Esophagus muscularis mucosa (tissue), 4 donors: Measurements from ENCODE around the gene FUNDC1. TPM values are rescaled to one million over a fixed set of nuclear protein-coding genes. Genes with fewer than 3 reads are reported as not detected.

Source experiments
- DNase-seq: peaks from one replicate; pipeline ENCODE4 v3.0.0-alpha.2; 2017; ENCODE audit errors: extremely low spot score
- H3K27ac ChIP-seq, 4 donors: fragments of 200-600 bp; sonication (generic); replicated peaks in 1 of 4; 1 replicate in 3 of 4; 2 replicates in 1 of 4; pipeline ENCODE4 v1.5.1; 2016 to 2019; ENCODE audit warnings: mild to moderate bottlenecking in 1 of 4
- H3K27me3 ChIP-seq, 4 donors: fragments of 200-600 bp; sonication (generic); one replicate each; pipeline versions ENCODE4 v1.5.1 to v1.6.0; 2016 to 2019
- H3K36me3 ChIP-seq, 4 donors: fragments of 200-600 bp; sonication (generic); one replicate each; pipeline ENCODE4 v1.5.1; 2016 to 2019
- H3K4me1 ChIP-seq, 4 donors: fragments of 200-600 bp; sonication (generic); one replicate each; pipeline ENCODE4 v1.5.1; 2016 to 2019
- H3K4me3 ChIP-seq, 4 donors: fragments of 200-600 bp; sonication (generic); 1 replicate in 2 of 4; 2 replicates in 2 of 4; pipeline ENCODE4 v1.5.1; 2016 to 2019; ENCODE audit warnings: mild to moderate bottlenecking in 4 of 4, moderate library complexity in 1 of 4
- H3K9me3 ChIP-seq, 4 donors: fragments of 200-600 bp; sonication (generic); 1 replicate in 3 of 4; 2 replicates in 1 of 4; pipeline ENCODE4 v1.5.1; 2016 to 2019
- CTCF ChIP-seq, 3 experiments: fragments of 200-600 bp in 2 of 3; fragments of 450-650 bp in 1 of 3; sonication (generic) in 2 of 3; IDR thresholded peaks; one replicate each; pipeline ENCODE4 v1.5.1; 2017 to 2019; ENCODE audit warnings: antibody characterized with exemption in 3 of 3, mild to moderate bottlenecking in 2 of 3, moderate library complexity in 1 of 3
- EP300 ChIP-seq: sonication (generic); formaldehyde crosslinking; IDR thresholded peaks from one replicate; pipeline ENCODE4 v1.6.1; 2017; ENCODE audit warnings: antibody characterized with exemption
- POLR2A ChIP-seq: fragments of 450-650 bp; IDR thresholded peaks from one replicate; pipeline ENCODE4 v1.6.1; 2017; ENCODE audit warnings: antibody characterized with exemption, moderate library complexity, mild to moderate bottlenecking, low read depth
- POLR2AphosphoS5 ChIP-seq, 2 donors: sonication (generic); formaldehyde crosslinking; IDR thresholded peaks; one replicate each; pipeline ENCODE4 v1.6.1; 2017; ENCODE audit warnings: antibody characterized with exemption in 2 of 2
- WGBS: methylation state at CpG from one replicate; pipeline ENCODE4 v1.1.5; 2018; 5-methylcytosine and 5-hydroxymethylcytosine counted together
- intact Hi-C: fragments of 100-400 bp; cut with DNase I; formaldehyde crosslinking; loops from one replicate; pipeline ENCODE4 v1.15.1; 2023
- total RNA-seq, 4 donors: library from RNA; depleted of rRNA; stranded (reverse); fragments of >200 nt; gene quantifications; one replicate each; pipeline versions ENCODE4 v1.1.0 to v1.2.1, GENCODE V29; 2016

Gene FUNDC1
- total RNA-seq, 4 donors from 2014 or later: 7.3 to 11.4 (median 9.4) TPM

- Histone ChIP-seq H3K27me3 (no peaks in the 10 kb centered on the region), H3K4me1 (no peaks in the 10 kb centered on the region), H3K9me3 (no peaks in the 10 kb centered on the region), H3K27ac (no peak overlapping the region), H3K36me3 (no peaks in the 10 kb centered on the region), H3K4me3 (no peak overlapping the region)
- no peak for TF ChIP-seq POLR2AphosphoS5 (IDR thresholded peaks at IDR 0.05)
- TF ChIP-seq CTCF (IDR thresholded peaks at IDR 0.05): no peak
- no peak for TF ChIP-seq EP300
- TF ChIP-seq POLR2A: no peak
- 97% methylated on average over 2 of the region's 2 CpGs for WGBS
- no peak for DNase-seq
- intact Hi-C loops: no loop called here
Measured at GRCh38 chrX:44506678-44507077, 36.0 kb downstream of the FUNDC1 start.

DNA sequence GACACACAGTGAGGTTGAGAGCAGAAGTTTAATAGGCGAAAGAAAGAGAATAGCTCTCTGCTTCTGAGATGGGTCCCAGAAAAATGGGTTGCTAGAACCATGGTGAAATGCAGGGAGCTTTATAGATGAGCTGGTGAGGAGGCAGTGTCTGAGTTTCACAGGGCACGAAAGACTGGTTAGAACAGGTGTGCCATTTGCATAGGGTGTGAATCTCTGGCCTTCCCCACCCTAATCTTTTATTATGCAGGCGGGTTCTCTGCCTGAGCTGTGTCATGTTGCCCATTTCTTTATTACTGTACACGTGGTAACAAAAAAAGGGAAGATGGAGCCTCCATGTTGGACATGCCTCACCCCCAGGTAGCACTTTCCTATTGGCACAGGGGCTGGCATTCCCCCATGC lies 39.1 kb downstream of the FUNDC1 start:
- WGBS: 49% methylated on average over 4 of the region's 4 CpGs

GRCh38 chrX:44495091-44495490 lies 47.6 kb downstream of the FUNDC1 start:
- Histone ChIP-seq H3K36me3 (no peaks in the 10 kb centered on the region), H3K4me1 (no peaks in the 10 kb centered on the region), H3K27me3 (peaks cover 0 to 2% (median 0%) of the 10 kb centered on the region in 4 donors), H3K9me3 (no peaks in the 10 kb centered on the region), H3K4me3 (no peak overlapping the region), H3K27ac (no peak overlapping the region)
- no peak for DNase-seq
- TF ChIP-seq CTCF (IDR thresholded peaks at IDR 0.05) (no peak), POLR2AphosphoS5 (IDR thresholded peaks at IDR 0.05) (no peak), EP300 (no peak), POLR2A (no peak)
- 96% methylated on average over 1 of the region's 1 CpG for WGBS
- intact Hi-C loops: no loop called here

More for the DNA sequence above, 39.1 kb downstream of the FUNDC1 start:
- no peaks in the 10 kb centered on the region for H3K9me3 ChIP-seq
- H3K36me3 ChIP-seq: no peaks in the 10 kb centered on the region
- no peak for DNase-seq
- no peaks in the 10 kb centered on the region for H3K4me1 ChIP-seq
- no peak overlapping the region for H3K27ac ChIP-seq
- intact Hi-C loops: no loop called here
- peaks cover 0 to 2% (median 0%) of the 10 kb centered on the region in 4 donors for H3K27me3 ChIP-seq
- H3K4me3 ChIP-seq: no peak overlapping the region
- no peak for TF ChIP-seq EP300
- no peak for TF ChIP-seq POLR2A
- no peak for TF ChIP-seq POLR2AphosphoS5 (IDR thresholded peaks at IDR 0.05)
- TF ChIP-seq CTCF (IDR thresholded peaks at IDR 0.05): no peak

DNA sequence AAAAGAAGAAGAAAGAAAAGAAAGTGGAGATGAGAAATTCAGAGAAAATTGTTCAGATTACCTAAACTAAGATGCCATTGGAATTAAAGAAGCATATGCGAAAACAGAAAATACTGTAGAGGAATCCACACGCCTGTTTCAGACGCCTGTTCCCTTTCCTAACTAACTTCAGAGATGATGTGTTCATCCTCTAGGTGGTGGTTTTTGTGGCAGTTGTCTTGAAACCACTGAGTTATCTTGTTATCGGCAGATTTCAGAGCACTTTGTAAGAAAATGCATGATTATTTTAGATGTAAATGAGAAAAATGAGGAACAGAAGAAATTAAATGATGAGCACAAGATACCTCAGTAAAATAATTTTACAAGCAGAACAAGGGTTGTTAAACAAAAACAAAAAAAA lies 48.3 kb downstream of the FUNDC1 start:
- Histone ChIP-seq H3K27me3 (no peaks in the 10 kb centered on the region), H3K36me3 (no peaks in the 10 kb centered on the region), H3K4me3 (no peak overlapping the region), H3K9me3 (no peaks in the 10 kb centered on the region), H3K4me1 (no peaks in the 10 kb centered on the region), H3K27ac (no peak overlapping the region)
- 82% methylated on average over 4 of the region's 4 CpGs for WGBS
- intact Hi-C loops: no loop called here
- TF ChIP-seq EP300 (no peak), POLR2A (no peak), CTCF (IDR thresholded peaks at IDR 0.05) (no peak), POLR2AphosphoS5 (IDR thresholded peaks at IDR 0.05) (no peak)
- no peak for DNase-seq

GRCh38 chrX:44489515-44489914 lies 53.1 kb downstream of the FUNDC1 start:
- H3K27ac ChIP-seq: no peak overlapping the region
- 71% methylated on average over 4 of the region's 4 CpGs for WGBS
- no peak for DNase-seq
- no peak for TF ChIP-seq POLR2AphosphoS5 (IDR thresholded peaks at IDR 0.05)
- TF ChIP-seq POLR2A: no peak
- TF ChIP-seq EP300: no peak
- no peak for TF ChIP-seq CTCF (IDR thresholded peaks at IDR 0.05)
- H3K4me3 ChIP-seq: no peak overlapping the region
- intact Hi-C loops: no loop called here
- no peaks in the 10 kb centered on the region for H3K27me3 ChIP-seq
- no peaks in the 10 kb centered on the region for H3K4me1 ChIP-seq
- H3K36me3 ChIP-seq: no peaks in the 10 kb centered on the region
- H3K9me3 ChIP-seq: no peaks in the 10 kb centered on the region
